Immature natural killer cell (primary cell): ENCODE results near the gene UBE2O. TPM values are rescaled to one million over a fixed set of nuclear protein-coding genes. Genes with fewer than 3 reads are reported as not detected.
"Not testable (repeated sequence)": the region's sequence is repeated elsewhere in the genome, so short reads cannot be mapped to it uniquely, and the experiment has no call there.

Source experiments
- DNase-seq, 3 donors: peaks; one replicate each; pipeline ENCODE4 v3.0.0; 2022; ENCODE audit warnings: mixed read lengths in 1 of 3
- H3K27ac Mint-ChIP-seq, 6 donors: one replicate each; pipeline ENCODE4 v1.8.0; 2020; ENCODE audit warnings: mixed read lengths in 6 of 6, mild to moderate bottlenecking in 5 of 6, inconsistent platforms in 4 of 6, moderate library complexity in 3 of 6
- H3K27me3 Mint-ChIP-seq, 3 donors: one replicate each; pipeline ENCODE4 v1.8.0; 2020 to 2021; ENCODE audit warnings: low read depth in 3 of 3, mild to moderate bottlenecking in 3 of 3, mixed read lengths in 3 of 3, moderate library complexity in 3 of 3, inconsistent platforms in 1 of 3
- H3K36me3 Mint-ChIP-seq, 3 donors: one replicate each; pipeline ENCODE4 v1.8.0; 2020; ENCODE audit warnings: mixed read lengths in 3 of 3, inconsistent platforms in 2 of 3, mild to moderate bottlenecking in 2 of 3
- H3K4me1 Mint-ChIP-seq, 2 donors: one replicate each; pipeline ENCODE4 v1.8.0; 2020; ENCODE audit warnings: inconsistent platforms in 2 of 2, mild to moderate bottlenecking in 2 of 2, mixed read lengths in 2 of 2, moderate library complexity in 1 of 2
- H3K4me3 Mint-ChIP-seq, 5 donors: one replicate each; pipeline ENCODE4 v1.8.0; 2020; ENCODE audit warnings: mild to moderate bottlenecking in 5 of 5, mixed read lengths in 5 of 5, inconsistent platforms in 3 of 5, moderate library complexity in 3 of 5
- H3K9me3 Mint-ChIP-seq, 6 donors: one replicate each; pipeline ENCODE4 v1.8.0; 2020; ENCODE audit warnings: mild to moderate bottlenecking in 6 of 6, mixed read lengths in 6 of 6, inconsistent platforms in 4 of 6, moderate library complexity in 3 of 6
- polyA plus RNA-seq, 3 donors: library from polyadenylated mRNA; unstranded; fragments of 300-500 nt; fragmentation: Illumina TruSeq; gene quantifications; one replicate each; pipeline ENCODE4 v1.2.3, GENCODE V29; 2021

The UBE2O gene
- polyA plus RNA-seq, 3 donors from 2014 or later = 0.19 to 14.3 (median 5.2) TPM

DNA sequence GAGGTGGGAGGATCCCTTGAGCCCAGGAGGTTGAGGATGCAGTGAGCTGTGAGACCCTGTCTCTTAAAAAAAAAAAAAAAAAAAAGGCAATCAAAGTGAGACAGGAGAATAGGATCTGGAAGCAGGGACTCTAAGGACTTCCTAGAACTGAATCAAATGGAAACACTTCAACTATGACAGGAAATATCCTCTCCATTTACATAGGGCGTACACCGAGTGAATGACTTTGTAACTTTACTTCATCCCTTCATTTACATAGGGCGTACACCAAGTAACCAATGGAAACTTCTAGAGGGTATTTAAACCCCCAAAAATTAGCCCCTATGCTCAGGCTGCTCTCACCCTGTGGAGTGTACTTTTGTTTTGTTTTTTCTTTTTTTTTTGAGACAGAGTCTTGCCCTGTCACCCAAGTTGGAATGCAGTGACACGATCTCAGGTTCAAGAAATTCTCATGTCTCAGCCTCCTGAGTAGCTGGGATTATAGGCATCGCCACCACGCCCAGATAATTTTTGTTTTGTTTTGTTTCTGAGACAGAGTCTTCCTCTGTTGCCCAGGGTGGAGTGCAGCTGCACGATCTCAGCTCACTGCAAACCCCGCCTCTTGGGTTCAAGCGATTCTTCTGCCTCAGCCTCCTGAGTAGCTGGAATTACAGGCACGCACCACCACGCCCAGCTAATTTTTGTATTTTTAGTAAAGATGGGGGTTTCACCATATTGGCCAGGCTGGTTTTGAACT is 89.7 kb downstream of the UBE2O start:
- Mint-ChIP-seq H3K27me3 (peaks cover 2 to 8% (median 4%) of the 10 kb centered on the region in 3 donors), H3K4me3 (no peak overlapping the region), H3K9me3 (no peaks in the 10 kb centered on the region), H3K36me3 (no peaks in the 10 kb centered on the region), H3K27ac (no peak overlapping the region), H3K4me1 (no peaks in the 10 kb centered on the region)
- DNase-seq = no peak

DNA sequence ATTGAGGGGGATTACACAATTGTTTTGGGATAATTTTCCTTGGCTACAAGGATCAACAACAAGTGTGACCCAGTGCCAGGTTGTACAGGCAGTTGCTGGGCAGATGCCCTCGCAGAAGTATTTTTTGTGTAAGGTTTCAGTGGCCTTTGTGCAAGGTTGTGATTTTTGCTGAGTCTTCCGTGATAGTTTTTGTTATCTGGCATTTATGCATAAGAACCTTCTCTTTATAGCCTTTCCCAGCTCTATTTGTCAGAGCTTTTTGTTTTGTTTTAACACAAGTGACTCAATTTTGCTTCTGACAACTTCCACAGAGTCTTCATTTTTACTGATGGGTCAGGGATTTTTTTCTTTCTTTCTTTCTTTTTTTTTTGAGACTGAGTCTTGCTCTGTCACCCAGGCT is 92.5 kb downstream of the UBE2O start:
- Mint-ChIP-seq H3K4me1 (no peaks in the 10 kb centered on the region), H3K36me3 (no peaks in the 10 kb centered on the region), H3K27ac (no peak overlapping the region), H3K4me3 (no peak overlapping the region), H3K9me3 (no peaks in the 10 kb centered on the region), H3K27me3 (peaks cover 2 to 6% (median 6%) of the 10 kb centered on the region in 3 donors)
- no peak for DNase-seq

DNA sequence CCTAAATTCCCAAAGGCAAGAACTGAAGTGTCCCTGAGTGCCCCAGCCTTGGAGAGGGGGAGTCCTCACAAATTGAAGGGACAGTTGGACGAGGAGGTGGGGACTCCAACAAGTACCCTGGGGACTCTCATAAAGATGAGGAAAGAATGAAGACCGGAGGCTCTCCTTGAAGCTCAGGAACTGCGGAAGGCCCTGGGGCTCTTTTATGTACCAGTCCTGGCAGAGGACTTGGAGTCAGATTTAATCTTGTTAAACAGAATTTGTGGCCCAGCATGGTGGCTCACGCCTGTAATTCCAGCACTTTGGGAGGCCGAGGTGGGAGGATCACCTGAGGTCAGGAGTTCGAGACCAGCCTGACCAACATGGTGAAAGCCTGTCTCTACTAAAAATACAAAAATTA is 93.2 kb downstream of the UBE2O start:
- H3K27me3 Mint-ChIP-seq, H3K4me1 Mint-ChIP-seq, H3K36me3 Mint-ChIP-seq, H3K4me3 Mint-ChIP-seq, H3K27ac Mint-ChIP-seq, H3K9me3 Mint-ChIP-seq, DNase-seq: not testable (repeated sequence)

DNA sequence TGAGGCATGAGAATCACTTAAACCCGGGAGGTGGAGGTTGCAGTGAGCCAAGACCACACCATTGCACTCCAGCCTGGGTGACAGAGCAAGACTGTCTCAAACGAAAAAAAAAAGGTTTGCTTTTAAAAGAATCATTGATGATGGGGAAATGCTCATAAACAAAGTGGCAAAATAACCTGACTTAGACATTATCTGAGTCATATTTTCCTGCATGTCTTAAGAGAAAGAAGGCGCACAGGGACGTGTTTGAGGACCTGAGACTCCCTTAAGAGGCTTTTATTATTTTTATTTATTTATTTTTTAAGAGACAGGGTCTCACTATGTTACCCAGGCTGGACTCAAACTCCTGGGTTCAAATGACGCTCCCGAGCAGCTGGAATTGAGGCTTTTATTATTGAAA is 93.6 kb downstream of the UBE2O start:
- Mint-ChIP-seq H3K4me3 (no peak overlapping the region), H3K27ac (no peak overlapping the region), H3K27me3 (peaks cover 2 to 7% (median 6%) of the 10 kb centered on the region in 3 donors), H3K4me1 (peaks cover 2 to 4% of the 10 kb centered on the region in 2 donors), H3K36me3 (no peaks in the 10 kb centered on the region), H3K9me3 (no peaks in the 10 kb centered on the region)
- no peak for DNase-seq

DNA sequence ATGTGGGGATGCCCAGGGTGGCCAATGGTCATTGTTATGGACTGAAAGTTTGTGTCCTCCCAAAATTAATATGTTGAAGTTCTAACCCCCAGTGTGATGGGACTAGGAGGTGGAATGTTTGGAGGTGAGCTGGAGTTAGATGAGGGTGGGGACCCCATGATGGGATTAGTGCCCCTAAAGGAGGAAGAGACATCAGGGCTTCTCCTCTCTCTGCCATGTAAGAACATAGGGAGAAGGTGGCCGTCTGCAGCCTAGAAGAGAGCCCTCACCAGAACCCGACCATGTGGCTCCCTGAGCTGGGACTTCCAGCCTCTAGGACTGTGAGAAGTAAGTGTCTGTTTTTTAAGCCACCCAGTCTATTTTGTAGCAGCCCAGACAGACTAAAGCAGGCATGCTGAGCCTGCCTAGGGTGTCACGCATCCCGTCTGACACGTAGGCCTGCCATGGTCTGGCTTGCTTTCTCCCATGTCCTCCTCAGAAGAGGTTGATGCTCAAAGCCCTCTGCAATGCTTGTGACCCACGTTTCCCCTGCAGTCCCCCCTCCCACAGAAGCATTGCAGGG is 95.3 kb downstream of the UBE2O start:
- DNase-seq = no peak
- peaks cover 11 to 16% of the 10 kb centered on the region in 2 donors for H3K4me1 Mint-ChIP-seq
- H3K4me3 Mint-ChIP-seq = no peak overlapping the region
- H3K27ac Mint-ChIP-seq = no peak overlapping the region
- H3K36me3 Mint-ChIP-seq = no peaks in the 10 kb centered on the region
- H3K27me3 Mint-ChIP-seq = peaks cover 2 to 7% (median 6%) of the 10 kb centered on the region in 3 donors
- no peaks in the 10 kb centered on the region for H3K9me3 Mint-ChIP-seq

DNA sequence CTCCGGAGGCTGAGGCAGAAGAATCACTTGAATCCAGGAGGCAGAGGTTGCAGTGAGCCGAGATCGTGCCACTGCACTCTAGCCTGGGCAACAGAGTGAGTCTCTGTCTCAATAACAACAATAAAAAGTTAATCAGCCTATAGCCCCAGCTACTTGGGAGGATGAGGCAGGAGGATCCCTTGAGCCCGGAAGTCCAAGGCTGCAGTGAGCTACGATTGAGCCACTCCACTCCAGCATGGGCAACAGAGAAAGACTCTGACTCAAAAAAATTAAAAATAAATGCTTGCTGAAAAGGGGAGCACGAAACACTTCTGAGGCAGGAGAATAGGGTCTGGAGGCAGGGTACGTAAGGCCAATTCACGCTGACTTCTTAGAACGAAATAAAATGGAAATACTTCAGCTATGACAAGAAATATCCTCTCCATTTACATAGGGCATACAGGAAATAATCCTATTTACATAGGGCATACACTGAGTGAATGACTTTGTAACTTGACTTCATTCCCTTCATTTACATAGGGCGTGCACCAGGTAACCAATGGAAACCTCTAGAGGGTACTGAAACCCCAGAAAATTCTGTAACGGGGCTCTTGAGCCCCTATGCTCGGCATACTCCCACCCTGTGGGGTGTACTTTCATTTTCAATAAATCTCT is 96.0 kb downstream of the UBE2O start:
- no peak for DNase-seq
- no peak overlapping the region for H3K4me3 Mint-ChIP-seq
- peaks cover 2 to 8% (median 6%) of the 10 kb centered on the region in 3 donors for H3K27me3 Mint-ChIP-seq
- no peak overlapping the region for H3K27ac Mint-ChIP-seq
- no peaks in the 10 kb centered on the region for H3K9me3 Mint-ChIP-seq
- no peaks in the 10 kb centered on the region for H3K36me3 Mint-ChIP-seq
- peaks cover 15 to 23% of the 10 kb centered on the region in 2 donors for H3K4me1 Mint-ChIP-seq

DNA sequence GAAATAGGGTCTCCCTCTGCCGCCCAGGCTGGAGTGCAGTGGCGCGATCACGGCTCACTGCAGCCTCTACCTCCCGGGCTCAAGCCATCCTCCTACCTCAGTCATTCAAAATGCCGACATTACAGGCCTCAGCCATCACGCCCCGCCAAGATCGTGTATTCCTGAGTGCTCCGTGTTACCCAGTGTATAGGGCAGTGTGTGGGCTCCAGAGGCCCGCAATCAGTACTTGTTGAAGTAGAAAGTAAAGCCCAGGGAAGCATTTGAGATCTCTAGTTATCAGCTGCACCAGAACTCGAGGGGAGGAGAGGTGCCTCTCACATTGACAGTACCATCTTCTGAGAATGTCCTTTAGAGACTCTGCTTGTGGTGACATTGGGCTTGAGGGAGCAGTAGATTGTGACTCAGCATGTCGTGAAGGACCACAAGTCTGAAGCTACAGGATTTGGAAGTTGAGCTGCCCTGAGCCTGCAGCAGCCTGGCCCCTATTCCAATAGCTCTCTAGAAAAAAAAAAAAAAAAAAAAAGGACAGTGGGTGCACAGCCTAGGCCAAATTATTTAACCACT is 98.1 kb downstream of the UBE2O start:
- Mint-ChIP-seq H3K4me3 (peak overlapping the region; percentile 72 to 98 (median 92)), H3K27me3 (peaks cover 2 to 6% (median 5%) of the 10 kb centered on the region in 3 donors), H3K4me1 (peaks cover 19 to 28% of the 10 kb centered on the region in 2 donors), H3K27ac (peak overlapping the region in 2 of 6 donors; percentile 23 to 96), H3K9me3 (no peaks in the 10 kb centered on the region), H3K36me3 (no peaks in the 10 kb centered on the region)
- DNase-seq = no peak

DNA sequence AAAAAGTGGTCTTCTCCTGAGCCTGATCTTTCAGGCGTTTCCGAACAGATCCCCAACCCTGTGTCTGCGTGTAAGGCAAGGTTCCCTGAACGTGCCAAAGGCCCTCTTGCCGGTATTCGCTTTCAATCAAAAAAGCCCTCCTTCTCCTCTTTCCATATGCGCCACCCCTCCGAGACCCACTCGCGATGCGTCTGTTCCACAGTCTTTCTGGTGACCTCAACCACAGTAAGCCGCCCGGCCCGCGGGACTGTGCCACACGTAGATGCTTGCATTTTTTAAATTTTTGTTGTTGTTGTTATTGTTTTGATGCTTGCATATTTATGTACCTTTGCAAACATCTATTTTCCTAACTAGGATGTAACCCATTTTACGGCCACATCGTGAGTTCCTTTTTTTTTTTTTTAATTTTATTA is 98.6 kb downstream of the UBE2O start:
- Mint-ChIP-seq H3K27ac (peak overlapping the region; percentile 96 to 100 (median 98)), H3K27me3 (peaks cover 2 to 6% (median 5%) of the 10 kb centered on the region in 3 donors), H3K36me3 (no peaks in the 10 kb centered on the region), H3K4me3 (peak overlapping the region; percentile 91 to 100 (median 92)), H3K4me1 (peaks cover 19 to 28% of the 10 kb centered on the region in 2 donors), H3K9me3 (no peaks in the 10 kb centered on the region)
- no peak for DNase-seq

DNA sequence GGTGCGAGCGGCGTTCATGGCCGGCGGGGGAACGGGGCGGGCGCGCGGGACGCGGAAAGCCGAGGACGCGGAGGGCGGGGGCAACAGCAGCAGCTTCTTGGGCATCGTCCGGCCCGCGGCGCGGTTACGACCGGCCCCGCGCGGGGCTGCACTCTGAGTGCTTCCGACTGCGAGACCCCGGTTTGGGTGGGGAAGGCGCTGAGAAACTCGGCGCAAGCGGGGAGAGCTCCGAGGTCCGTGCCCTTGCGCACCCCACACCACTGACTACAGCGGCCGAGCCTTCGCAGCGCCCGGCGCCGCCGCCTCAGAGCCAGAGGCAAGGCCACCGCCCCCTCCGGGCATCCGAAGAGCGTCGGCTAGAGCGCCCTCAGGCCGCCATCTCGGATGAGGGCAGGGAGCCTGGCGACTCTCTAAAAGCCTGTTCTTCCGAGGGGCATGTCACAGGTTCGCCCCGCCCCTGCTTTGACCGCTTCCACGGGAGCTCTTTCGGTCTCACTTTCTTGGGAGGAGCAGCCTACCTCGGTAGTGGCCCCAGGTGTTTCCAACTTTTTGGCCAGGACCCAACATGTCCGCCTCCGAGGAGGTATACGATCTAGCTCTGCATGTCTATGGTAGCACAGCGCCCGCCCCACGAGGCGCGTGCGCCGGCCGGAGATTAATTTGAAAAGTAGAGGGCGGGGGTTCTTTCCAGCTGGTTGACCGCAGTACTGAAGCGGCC is 99.2 kb downstream of the UBE2O start, which contains the start of gene PRPSAP1:
PRPSAP1 (minus strand) TSS at position 318 of the 718 bp plus-strand sequence; CDS start at position 105, 213 bp downstream.
- Mint-ChIP-seq H3K27ac (peak within 1 kb of the TSS; percentile 96 to 100 (median 98)), H3K27me3 (peaks cover 2 to 6% (median 5%) of the 10 kb centered on the region in 3 donors), H3K9me3 (no peaks in the 10 kb centered on the region), H3K4me1 (peaks cover 19 to 28% of the 10 kb centered on the region in 2 donors), H3K4me3 (peak within 1 kb of the TSS; percentile 91 to 100 (median 92)), H3K36me3 (no peaks in the 10 kb centered on the region)
- peak; percentile 87 to 90 (median 88) for DNase-seq

DNA sequence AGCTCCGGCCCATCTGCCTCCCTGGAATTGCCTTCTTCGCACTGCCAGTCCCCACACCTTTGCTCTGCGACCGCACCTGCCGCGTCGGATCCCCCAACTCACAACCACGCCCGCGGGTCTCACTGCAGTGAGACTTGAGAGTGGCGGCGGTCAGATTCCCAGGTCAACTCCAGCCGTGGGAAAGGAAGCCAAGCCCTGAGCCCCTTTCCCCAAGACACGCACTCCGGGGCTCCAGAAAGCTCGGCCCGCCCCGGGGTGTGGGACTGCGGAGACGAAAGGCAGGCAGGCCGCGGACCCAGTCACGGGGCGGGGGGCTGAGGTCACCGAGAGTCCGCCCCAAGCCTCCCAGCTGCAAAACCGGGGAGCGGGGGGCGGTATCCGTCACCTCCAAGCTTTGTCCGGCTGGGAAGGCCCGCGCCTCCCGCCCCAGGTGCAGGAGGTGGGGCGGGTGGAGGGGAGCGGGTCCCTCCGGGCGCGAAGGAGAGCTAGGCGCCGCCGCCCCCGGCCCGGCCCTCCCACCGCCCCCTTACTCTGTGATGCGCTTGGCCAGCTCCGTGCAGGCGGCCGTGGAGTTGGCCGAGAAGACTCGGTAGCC is 99.9 kb downstream of the UBE2O start:
- peak in 2 of 3 donors; percentile 2 to 22 for DNase-seq
- Mint-ChIP-seq H3K27me3 (peaks cover 2 to 6% (median 5%) of the 10 kb centered on the region in 3 donors), H3K27ac (peak overlapping the region; percentile 70 to 100 (median 82)), H3K36me3 (no peaks in the 10 kb centered on the region), H3K4me1 (peaks cover 19 to 28% of the 10 kb centered on the region in 2 donors), H3K4me3 (peak overlapping the region; percentile 91 to 100 (median 92)), H3K9me3 (no peaks in the 10 kb centered on the region)

DNA sequence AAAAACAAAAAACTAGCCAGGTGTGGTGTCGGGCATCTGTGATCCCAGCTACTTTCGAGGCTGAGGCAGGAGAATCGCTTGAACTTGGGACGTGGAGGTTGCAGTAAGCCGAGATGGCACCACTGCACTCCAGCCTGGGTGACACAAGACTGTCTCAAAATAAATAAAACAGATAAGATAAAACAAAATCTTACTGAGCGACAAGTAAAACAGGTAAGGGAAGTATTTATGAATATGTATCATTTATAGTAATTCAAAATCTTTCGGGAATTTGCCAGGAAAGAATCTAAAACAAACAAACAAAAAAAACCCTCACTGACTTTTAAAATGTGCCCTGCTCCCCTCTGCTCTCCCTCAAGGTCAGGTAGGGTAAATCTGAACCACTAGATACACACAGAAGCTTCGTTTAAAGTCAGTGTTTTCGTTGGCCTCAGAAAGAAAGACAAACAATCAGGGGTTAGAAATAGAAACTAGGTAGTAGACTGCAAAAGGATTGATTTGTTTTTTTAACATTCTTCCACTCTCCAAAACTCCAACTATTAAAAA is 101.4 kb downstream of the UBE2O start:
- H3K27ac Mint-ChIP-seq = peak overlapping the region in 2 of 6 donors; percentile 33 to 52
- H3K9me3 Mint-ChIP-seq = no peaks in the 10 kb centered on the region
- DNase-seq = no peak
- peaks cover 19 to 28% of the 10 kb centered on the region in 2 donors for H3K4me1 Mint-ChIP-seq
- H3K4me3 Mint-ChIP-seq = peak overlapping the region; percentile 48 to 91 (median 90)
- H3K27me3 Mint-ChIP-seq = peaks cover 2 to 5% (median 3%) of the 10 kb centered on the region in 3 donors
- H3K36me3 Mint-ChIP-seq = peaks cover 4 to 11% (median 7%) of the 10 kb centered on the region in 3 donors

DNA sequence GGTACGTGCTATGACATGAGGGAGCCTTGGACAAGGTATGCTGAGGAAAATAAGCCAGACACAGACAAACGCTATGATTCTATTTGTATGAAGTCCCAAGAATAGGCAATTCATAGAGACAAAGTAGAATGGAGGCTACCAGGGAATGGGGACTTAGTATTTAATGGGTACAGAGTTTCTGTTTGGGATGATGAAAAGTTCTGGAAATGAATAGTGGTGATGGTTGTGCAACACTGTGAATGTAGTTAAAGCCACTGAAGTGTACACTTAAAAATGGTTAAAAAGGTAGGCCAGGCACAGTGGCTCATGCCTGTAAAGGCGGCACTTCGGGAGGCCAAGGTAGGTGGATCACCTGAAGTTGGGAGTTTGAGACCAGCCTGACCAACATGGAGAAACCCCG is 102.5 kb downstream of the UBE2O start:
- no peaks in the 10 kb centered on the region for H3K9me3 Mint-ChIP-seq
- peak overlapping the region in 1 of 6 donors; percentile 3 for H3K27ac Mint-ChIP-seq
- peaks cover 2 to 5% (median 3%) of the 10 kb centered on the region in 3 donors for H3K27me3 Mint-ChIP-seq
- H3K4me3 Mint-ChIP-seq = peak overlapping the region in 1 of 5 donors; percentile 25
- DNase-seq = no peak
- peaks cover 10 to 23% (median 13%) of the 10 kb centered on the region in 3 donors for H3K36me3 Mint-ChIP-seq
- H3K4me1 Mint-ChIP-seq = peaks cover 19 to 28% of the 10 kb centered on the region in 2 donors
